ENCODE results near the gene MARCHF9. TPM values are rescaled to one million over a fixed set of nuclear protein-coding genes. Genes with fewer than 3 reads are reported as not detected.

The MARCHF9 gene
- polyA plus RNA-seq, 3 donors, result 5.3 to 8.8 (median 7.4) TPM

GRCh38 chr12:57722716-57723629 lies 31.9 kb upstream of the MARCHF9 start:
- 54 to 68% (median 64%) methylated on average over 11 of the region's 11 CpGs for WGBS, 3 donors

GRCh38 chr12:57723630-57723962 lies 31.3 kb upstream of the MARCHF9 start:
- 63 to 78% (median 69%) methylated on average over 2 of the region's 2 CpGs for WGBS, 3 donors

More at GRCh38 chr12:57722716-57723629, 31.9 kb upstream of the MARCHF9 start:
- no peak overlapping the region for H3K27ac ChIP-seq (ENCODE audit: low read depth, low read length)

GRCh38 chr12:57724003-57724935 lies 30.6 kb upstream of the MARCHF9 start:
- WGBS, 3 donors, result 70 to 88% (median 83%) methylated on average over 12 of the region's 12 CpGs
- no peak overlapping the region for H3K27ac ChIP-seq (ENCODE audit: low read depth, low read length)

More at GRCh38 chr12:57723630-57723962, 31.3 kb upstream of the MARCHF9 start:
- H3K27ac ChIP-seq (ENCODE audit: low read depth, low read length), result no peak overlapping the region

GRCh38 chr12:57724936-57725740 lies 29.8 kb upstream of the MARCHF9 start:
- H3K27ac ChIP-seq (ENCODE audit: low read depth, low read length), result no peak overlapping the region
- WGBS, 3 donors, result 57 to 67% (median 62%) methylated on average over 8 to 11 of the region's 11 CpGs

GRCh38 chr12:57725851-57726150 lies 29.1 kb upstream of the MARCHF9 start:
- no peak overlapping the region for H3K27ac ChIP-seq (ENCODE audit: low read depth, low read length)
- WGBS, 3 donors, result 7 to 42% (median 39%) methylated on average over 10 of the region's 10 CpGs

- WGBS, 3 donors, result 9 to 48% (median 31%) methylated on average over 52 to 79 of the region's 79 CpGs
Measured at GRCh38 chr12:57726151-57726883, 28.6 kb upstream of the MARCHF9 start.

GRCh38 chr12:57726884-57727757 lies 27.8 kb upstream of the MARCHF9 start:
- no peak overlapping the region for H3K27ac ChIP-seq (ENCODE audit: low read depth, low read length)
- WGBS, 3 donors, result 10 to 58% (median 46%) methylated on average over 75 to 76 of the region's 76 CpGs

More at GRCh38 chr12:57726151-57726883, 28.6 kb upstream of the MARCHF9 start:
- no peak overlapping the region for H3K27ac ChIP-seq (ENCODE audit: low read depth, low read length)

GRCh38 chr12:57727758-57728395 lies 27.0 kb upstream of the MARCHF9 start:
- no peak overlapping the region for H3K27ac ChIP-seq (ENCODE audit: low read depth, low read length)
- 52 to 70% (median 68%) methylated on average over 21 of the region's 21 CpGs for WGBS, 3 donors

- WGBS, 3 donors, result 49 to 67% (median 58%) methylated on average over 5 of the region's 5 CpGs
- no peak overlapping the region for H3K27ac ChIP-seq (ENCODE audit: low read depth, low read length)
Measured at GRCh38 chr12:57729321-57729844, 25.5 kb upstream of the MARCHF9 start.

- H3K27ac ChIP-seq (ENCODE audit: low read depth, low read length), result no peak overlapping the region
- 78 to 88% (median 87%) methylated on average over 13 of the region's 13 CpGs for WGBS, 3 donors
Measured at GRCh38 chr12:57730336-57731067, 24.4 kb upstream of the MARCHF9 start.

- H3K27ac ChIP-seq (ENCODE audit: low read depth, low read length), result no peak overlapping the region
- 70 to 85% (median 82%) methylated on average over 19 of the region's 19 CpGs for WGBS, 3 donors
Measured at GRCh38 chr12:57731411-57732080, 23.4 kb upstream of the MARCHF9 start.

GRCh38 chr12:57732270-57732669 lies 22.6 kb upstream of the MARCHF9 start:
- no peak overlapping the region for H3K27ac ChIP-seq (ENCODE audit: low read depth, low read length)
- WGBS, 3 donors, result 73 to 84% (median 78%) methylated on average over 4 of the region's 4 CpGs

GRCh38 chr12:57732726-57733593 lies 21.9 kb upstream of the MARCHF9 start:
- no peak overlapping the region for H3K27ac ChIP-seq (ENCODE audit: low read depth, low read length)
- WGBS, 3 donors, result 79 to 84% (median 80%) methylated on average over 11 of the region's 11 CpGs

- WGBS, 3 donors, result 75 to 88% (median 84%) methylated on average over 6 of the region's 6 CpGs
Measured at GRCh38 chr12:57733928-57734327, 21.0 kb upstream of the MARCHF9 start.

More at GRCh38 chr12:57733928-57734327, 21.0 kb upstream of the MARCHF9 start:
- H3K27ac ChIP-seq (ENCODE audit: low read depth, low read length), result no peak overlapping the region
